ENCODE results near the gene LYPLA2. TPM values are rescaled to one million over a fixed set of nuclear protein-coding genes. Genes with fewer than 3 reads are reported as not detected.
A peak's percentile ranks its signal among the peaks of the same experiment; 100 is the strongest.

The LYPLA2 gene
- 10 to 100 TPM; 85.3 to 97.2 TPM for total RNA-seq
- long read RNA-seq, transcript LYPLA2-205 (10 exons, 1,810 nt), result major isoform, 322 of 399 reads
- long read RNA-seq, partial matches to known transcripts, result 44 of 399 reads
- long read RNA-seq, other reads (novel, unspliced or antisense), result 31 of 399 reads

GRCh38 chr1:23790696-23791515, at the start of gene LYPLA2:
Gene LYPLA2 (plus strand): TSS chr1:23791145. CDS start chr1:23792683, 1,538 bp downstream.
- peak; percentile 92 to 96 for DNase-seq
- peak; percentile 80 for ATAC-seq
- intact Hi-C loops (cut with DNase I, micrococcal nuclease), result no loop called here

DNA sequence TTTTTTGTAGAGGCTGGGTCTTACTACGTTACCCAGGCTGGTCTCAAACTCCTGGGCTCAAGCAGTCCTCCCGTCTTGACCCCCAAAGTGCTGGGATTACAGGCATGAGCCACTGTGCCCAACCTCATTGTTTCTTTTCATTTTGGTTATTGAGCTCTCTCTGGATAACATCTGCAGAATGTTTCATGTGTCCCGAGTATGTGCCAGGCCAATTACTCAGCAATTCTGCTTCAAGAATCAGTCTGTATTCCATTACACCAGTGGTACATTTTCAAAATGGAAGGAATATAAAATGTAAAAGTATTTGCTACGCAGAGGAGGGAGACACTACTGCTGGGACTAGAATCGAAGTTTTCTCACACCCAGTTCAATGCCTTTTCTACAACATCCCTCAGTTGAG, 49.3 kb upstream of the LYPLA2 start:
- DNase-seq (no peak), ATAC-seq (no peak)
- intact Hi-C loops (cut with DNase I, micrococcal nuclease), result no loop called here

GRCh38 chr1:23742670-23743286, 48.2 kb upstream of the LYPLA2 start:
- intact Hi-C loops (cut with DNase I, micrococcal nuclease), result no loop called here
- DNase-seq, result peak in 1 of 2 donors; percentile 34
- ATAC-seq, result peak; percentile 13

GRCh38 chr1:23743287-23744152, 47.4 kb upstream of the LYPLA2 start, which contains the start of gene ELOA:
Gene ELOA (plus strand): TSS chr1:23743471. CDS start chr1:23743504, 33 bp downstream.
- intact Hi-C loops (cut with DNase I, micrococcal nuclease), result no loop called here
- ATAC-seq (peak; percentile 85), DNase-seq (peak; percentile 65 to 85)

DNA sequence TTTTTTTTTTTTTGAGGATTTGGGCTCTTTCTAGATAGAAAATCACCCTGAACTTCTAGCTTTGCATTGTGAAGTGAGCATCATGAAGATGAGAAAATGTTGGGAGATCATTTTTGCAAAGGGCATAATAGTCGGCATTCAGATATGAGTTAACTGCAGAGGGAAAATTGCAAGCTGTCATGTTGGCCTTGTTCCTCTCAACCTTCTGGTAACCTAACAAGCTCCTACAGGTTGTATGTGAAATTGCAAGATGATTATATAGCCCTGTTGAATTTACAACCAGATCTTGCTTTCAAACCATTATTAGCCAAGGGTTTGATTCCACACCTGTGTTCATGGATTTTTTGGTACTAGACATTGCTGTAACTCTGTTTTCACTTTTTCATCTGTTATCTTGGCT, 45.4 kb upstream of the LYPLA2 start:
- DNase-seq, result no peak
- ATAC-seq, result peak; percentile 48

GRCh38 chr1:23748016-23748415, 42.9 kb upstream of the LYPLA2 start:
- DNase-seq (no peak), ATAC-seq (no peak)
- intact Hi-C loops (cut with DNase I, micrococcal nuclease), result no loop called here

More for the DNA sequence above, 45.4 kb upstream of the LYPLA2 start:
- intact Hi-C loops (cut with DNase I, micrococcal nuclease), result no loop called here

GRCh38 chr1:23751050-23751814, 39.7 kb upstream of the LYPLA2 start:
- peak; percentile 91 for ATAC-seq
- intact Hi-C loops (cut with DNase I, micrococcal nuclease), result no loop called here
- DNase-seq, result peak in 1 of 2 donors; percentile 38

- intact Hi-C loops (cut with DNase I, micrococcal nuclease), result no loop called here
- DNase-seq, result no peak
- no peak for ATAC-seq
Measured at GRCh38 chr1:23751815-23752200, 39.1 kb upstream of the LYPLA2 start.

- ATAC-seq (no peak), DNase-seq (no peak)
- intact Hi-C loops (cut with DNase I, micrococcal nuclease), result no loop called here
Measured at GRCh38 chr1:23752909-23753308, 38.0 kb upstream of the LYPLA2 start.

DNA sequence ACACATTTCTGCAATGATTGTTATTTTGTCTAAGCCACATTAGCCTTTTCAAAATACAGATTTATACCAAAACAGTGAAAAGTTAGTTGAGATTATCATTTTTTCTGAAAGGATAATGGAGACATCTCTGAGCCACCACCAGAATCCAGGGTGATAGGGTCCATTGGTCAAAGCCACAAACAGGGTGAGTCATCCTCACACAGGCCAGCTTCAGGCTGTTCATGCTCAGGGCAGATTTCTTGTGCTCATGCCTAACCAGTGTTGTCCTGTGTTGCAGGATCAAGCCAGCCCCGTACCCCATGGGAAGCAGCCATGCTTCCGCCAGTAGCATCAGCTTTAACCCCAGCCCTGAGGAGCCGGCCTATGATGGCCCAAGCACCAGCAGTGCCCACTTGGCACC, 34.3 kb upstream of the LYPLA2 start:
- DNase-seq, result no peak
- intact Hi-C loops (cut with DNase I, micrococcal nuclease), result no loop called here
- ATAC-seq, result peak; percentile 24

DNA sequence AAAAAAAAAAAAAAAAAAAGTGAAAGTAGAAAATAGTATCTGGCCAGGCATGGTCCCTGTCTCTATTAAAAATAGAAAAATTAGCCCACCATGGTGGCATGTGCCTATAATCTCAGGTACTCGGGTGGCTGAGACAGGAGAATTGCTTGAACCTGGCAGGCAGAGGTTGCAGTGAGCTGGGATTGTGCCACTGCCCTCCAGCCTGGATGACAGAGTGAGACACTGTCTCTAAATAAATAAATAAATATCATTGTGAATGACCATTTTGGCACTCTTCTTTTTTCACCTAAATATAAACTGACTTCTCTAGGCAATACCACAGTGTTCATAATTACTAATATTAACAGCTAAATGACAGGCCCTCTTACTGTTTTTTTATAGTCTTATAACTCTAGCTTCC, 33.1 kb upstream of the LYPLA2 start:
- ATAC-seq, result no peak
- DNase-seq, result no peak
- intact Hi-C loops (cut with DNase I, micrococcal nuclease), result no loop called here

DNA sequence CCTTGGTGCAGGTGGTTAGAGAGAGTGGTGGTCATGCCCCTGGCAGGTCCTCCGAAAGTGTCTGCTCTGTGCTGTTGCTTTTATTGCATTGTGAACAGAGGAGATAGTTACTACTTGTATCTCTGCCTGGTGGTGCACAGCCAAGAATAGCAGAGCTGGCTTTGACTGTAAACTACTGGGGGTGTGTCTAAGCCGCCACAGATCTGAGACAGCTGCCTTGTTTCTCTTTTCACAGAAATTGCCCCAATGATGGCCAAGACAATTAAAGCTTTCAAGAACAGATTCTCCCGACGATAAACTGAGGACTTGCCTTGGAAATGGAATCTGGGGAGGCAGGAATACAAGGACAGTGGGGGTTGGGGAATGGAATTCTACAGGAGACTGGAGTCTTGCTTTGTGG, 31.7 kb upstream of the LYPLA2 start:
- ATAC-seq (peak; percentile 38), DNase-seq (no peak)
- intact Hi-C loops (cut with DNase I, micrococcal nuclease), result no loop called here

DNA sequence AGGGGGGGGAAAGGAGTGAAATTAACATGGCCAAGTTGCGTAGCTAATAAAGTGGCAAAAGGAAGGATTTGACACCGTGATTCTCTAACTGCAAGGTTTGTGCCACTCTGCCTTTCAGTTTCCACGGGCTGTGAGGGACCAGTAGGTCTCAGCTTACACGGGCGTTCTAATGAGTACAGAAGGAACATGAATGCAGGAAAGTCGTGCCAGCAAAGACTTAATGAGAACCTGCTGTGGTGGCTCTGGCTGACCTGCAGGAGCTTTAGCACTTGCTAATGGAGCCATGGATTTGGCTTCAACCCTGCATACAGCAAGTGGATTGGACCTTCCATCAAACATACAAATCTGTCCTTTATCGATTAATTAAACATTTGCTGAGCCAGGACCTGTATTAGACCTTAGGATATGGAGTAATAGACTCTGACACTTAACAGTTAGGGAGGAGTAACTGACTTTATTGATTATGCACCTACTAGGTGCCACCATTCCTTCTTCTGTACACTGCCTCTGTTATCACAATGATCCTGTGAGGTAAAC, 27.8 kb upstream of the LYPLA2 start:
- intact Hi-C loops (cut with DNase I, micrococcal nuclease), result no loop called here
- ATAC-seq (no peak), DNase-seq (no peak)

- DNase-seq (no peak), ATAC-seq (no peak)
- intact Hi-C loops (cut with DNase I, micrococcal nuclease), result no loop called here
Measured at GRCh38 chr1:23768733-23769132, 22.2 kb upstream of the LYPLA2 start.

DNA sequence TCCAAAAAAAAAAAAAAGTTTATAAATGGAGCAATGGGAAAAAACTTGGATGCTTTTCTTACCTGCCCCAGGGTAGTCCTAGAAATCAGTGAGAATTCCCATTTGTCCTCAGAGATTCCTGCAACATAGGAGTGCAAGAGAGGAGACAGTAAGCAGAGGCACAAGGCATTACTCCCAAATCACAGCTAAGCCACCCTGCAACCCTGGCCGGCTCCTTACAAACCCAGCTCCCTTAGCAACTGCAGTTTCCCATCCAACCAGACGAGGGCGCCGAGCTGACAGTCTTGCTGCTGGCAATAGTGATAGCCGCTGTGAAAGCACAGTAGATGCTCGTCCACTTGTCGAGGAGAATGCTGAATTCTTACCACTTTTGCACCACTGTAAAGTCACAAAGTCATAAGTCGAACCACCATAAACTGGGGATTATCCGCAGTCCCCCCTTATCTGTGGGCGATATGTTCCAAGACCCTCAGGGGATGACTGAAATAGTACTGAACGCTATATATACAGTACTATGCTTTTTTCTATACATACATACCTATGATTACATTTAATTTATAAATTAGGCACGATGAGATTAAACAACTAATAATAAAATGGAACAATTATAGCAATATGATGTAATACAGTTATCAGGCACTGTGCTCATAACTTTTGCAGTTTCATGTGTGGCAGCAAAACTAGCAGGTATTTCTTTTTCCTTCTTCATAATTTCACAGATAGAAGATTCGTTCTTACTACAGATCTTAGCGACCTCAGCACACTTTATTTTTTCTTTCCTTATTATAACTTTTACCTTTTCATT, 18.7 kb upstream of the LYPLA2 start:
- ATAC-seq (peak; percentile 90), DNase-seq (peak; percentile 77 to 92)
- intact Hi-C loops (cut with DNase I, micrococcal nuclease), result loop anchor here in 1 of 2 donors (5.0 kb wide), 1 partner anchor 145 kb away; no protein-coding TSS in a partner anchor

- intact Hi-C loops (cut with DNase I, micrococcal nuclease), result loop anchor here in 1 of 2 donors (5.0 kb wide), 1 partner anchor 144 kb away; no protein-coding TSS in a partner anchor
- DNase-seq, result no peak
- no peak for ATAC-seq
Measured at GRCh38 chr1:23772854-23773242, 18.1 kb upstream of the LYPLA2 start.

All from left colon (tissue), 2 donors.